ENCODE data around the gene SLC23A1.

DNA sequence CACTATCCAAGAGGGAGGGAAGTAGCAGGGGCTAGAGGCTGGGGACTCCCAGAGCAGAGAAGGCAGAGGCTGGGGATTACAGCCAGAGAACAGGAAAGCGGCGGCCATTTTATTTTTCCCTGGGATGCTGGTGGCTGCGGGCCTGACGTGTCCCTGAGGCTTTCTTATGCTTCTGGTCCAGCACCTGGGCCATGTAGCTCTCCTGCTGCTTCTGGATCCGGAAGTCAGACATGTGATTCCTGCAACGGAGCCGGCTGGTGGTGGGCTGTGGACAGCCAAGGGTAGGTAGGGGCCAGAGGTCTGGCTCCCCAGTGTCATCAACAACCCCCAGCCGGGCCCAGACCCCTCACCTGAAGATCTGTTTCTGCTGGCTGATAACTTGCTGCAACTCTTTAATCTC lies 13.6 kb upstream of the SLC23A1 start:
- TF ChIP-seq, protein P1, sequence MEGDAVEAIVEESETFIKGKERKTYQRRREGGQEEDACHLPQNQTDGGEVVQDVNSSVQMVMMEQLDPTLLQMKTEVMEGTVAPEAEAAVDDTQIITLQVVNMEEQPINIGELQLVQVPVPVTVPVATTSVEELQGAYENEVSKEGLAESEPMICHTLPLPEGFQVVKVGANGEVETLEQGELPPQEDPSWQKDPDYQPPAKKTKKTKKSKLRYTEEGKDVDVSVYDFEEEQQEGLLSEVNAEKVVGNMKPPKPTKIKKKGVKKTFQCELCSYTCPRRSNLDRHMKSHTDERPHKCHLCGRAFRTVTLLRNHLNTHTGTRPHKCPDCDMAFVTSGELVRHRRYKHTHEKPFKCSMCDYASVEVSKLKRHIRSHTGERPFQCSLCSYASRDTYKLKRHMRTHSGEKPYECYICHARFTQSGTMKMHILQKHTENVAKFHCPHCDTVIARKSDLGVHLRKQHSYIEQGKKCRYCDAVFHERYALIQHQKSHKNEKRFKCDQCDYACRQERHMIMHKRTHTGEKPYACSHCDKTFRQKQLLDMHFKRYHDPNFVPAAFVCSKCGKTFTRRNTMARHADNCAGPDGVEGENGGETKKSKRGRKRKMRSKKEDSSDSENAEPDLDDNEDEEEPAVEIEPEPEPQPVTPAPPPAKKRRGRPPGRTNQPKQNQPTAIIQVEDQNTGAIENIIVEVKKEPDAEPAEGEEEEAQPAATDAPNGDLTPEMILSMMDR (conservative IDR thresholded peaks at IDR 0.05; ENCODE audit: low read length): no peak
- no peak for TF ChIP-seq EZH2phosphoT487 (IDR thresholded peaks at IDR 0.05; ENCODE audit: borderline replicate concordance)

All from Loucy (cell line).